Esophagus muscularis mucosa (tissue), 4 donors: ENCODE results near the gene DLK1. TPM values are rescaled to one million over a fixed set of nuclear protein-coding genes. Genes with fewer than 3 reads are reported as not detected.

Experiments used
- total RNA-seq, 4 donors: library from RNA; depleted of rRNA; stranded (reverse); fragments of >200 nt; gene quantifications; one replicate each; pipeline versions ENCODE4 v1.1.0 to v1.2.1, GENCODE V29; 2016

Gene DLK1
- total RNA-seq, 4 donors from 2014 or later = 0.33 TPM; not detected in 3

Other genes with a start within 250 kb of the DLK1 start
- gene BEGAIN, start 139.5 kb upstream of the DLK1 start, total RNA-seq = 1 to 10 TPM; 3.5 to 7.1 (median 6.6) TPM
- 10 to 100 TPM in 3 of 4 donors, 1 to 10 TPM in 1; 9.4 to 53.2 (median 22.1) TPM for gene MEG3, start 99.2 kb downstream of the DLK1 start, total RNA-seq
- not detected for gene RTL1, start 176.8 kb downstream of the DLK1 start, total RNA-seq